Loucy (cell line): ENCODE data around the gene SLC1A4.
A peak's percentile ranks its signal among the peaks of the same experiment; 100 is the strongest.

Source experiments
- H2AFZ ChIP-seq: fragments of 200-600 bp; sonication (generic); 2 replicates; pipeline ENCODE4 v1.6.0; 2016; ENCODE audit warnings: antibody characterized with exemption, mild to moderate bottlenecking, low read length, moderate library complexity
- H3F3A ChIP-seq: fragments of 200-600 bp; 2 replicates; pipeline ENCODE4 v1.6.0; 2016; ENCODE audit warnings: antibody characterized with exemption, low read depth, mild to moderate bottlenecking
- H3K27me3 ChIP-seq: fragments of 200-600 bp; sonication (generic); 2 replicates; pipeline ENCODE4 v1.6.1; 2014; ENCODE audit warnings: low read length, mild to moderate bottlenecking; ENCODE audit not compliant: insufficient read depth, poor library complexity, severe bottlenecking
- H3K36me3 ChIP-seq: fragments of 200-600 bp; sonication (generic); 2 replicates; pipeline ENCODE4 v1.6.1; 2016; ENCODE audit warnings: low read length; ENCODE audit not compliant: insufficient read depth
- H3K4me1 ChIP-seq: fragments of 200-600 bp; sonication (generic); 2 replicates; pipeline ENCODE4 v1.5.1; 2014; ENCODE audit warnings: low read length, mild to moderate bottlenecking; ENCODE audit not compliant: insufficient read depth, poor library complexity, severe bottlenecking
- H3K4me2 ChIP-seq: fragments of 200-600 bp; sonication (generic); 2 replicates; pipeline ENCODE4 v1.6.0; 2014; ENCODE audit warnings: antibody characterized with exemption, low read length, low read depth, mild to moderate bottlenecking; ENCODE audit not compliant: poor library complexity, severe bottlenecking
- H3K4me3 ChIP-seq: fragments of 200-600 bp; sonication (generic); 2 replicates; pipeline ENCODE4 v1.5.1; 2014; ENCODE audit warnings: low read length, mild to moderate bottlenecking, mixed read lengths; ENCODE audit not compliant: poor library complexity, severe bottlenecking
- H3K79me2 ChIP-seq: fragments of 200-600 bp; sonication (generic); 2 replicates; pipeline ENCODE4 v1.6.1; 2014; ENCODE audit warnings: low read length; ENCODE audit not compliant: insufficient read depth
- H3K9ac ChIP-seq: fragments of 200-600 bp; sonication (generic); 2 replicates; pipeline ENCODE4 v1.6.0; 2014; ENCODE audit warnings: mild to moderate bottlenecking, low read depth, low read length, moderate library complexity; ENCODE audit not compliant: poor library complexity, severe bottlenecking
- H3K9me2 ChIP-seq: fragments of 200-600 bp; sonication (generic); replicated peaks from 2 replicates; pipeline ENCODE4 v1.6.1; 2016; ENCODE audit warnings: low read depth, low read length, mixed read lengths
- H3K9me3 ChIP-seq: fragments of 200-600 bp; sonication (generic); 2 replicates; pipeline ENCODE4 v1.6.1; 2014; ENCODE audit warnings: mild to moderate bottlenecking, antibody characterized with exemption, low read length, low read depth; ENCODE audit not compliant: insufficient read depth
- H4K20me1 ChIP-seq: fragments of 200-600 bp; sonication (generic); 2 replicates; pipeline ENCODE4 v1.6.0; 2014; ENCODE audit warnings: antibody characterized with exemption, low read length, mild to moderate bottlenecking; ENCODE audit not compliant: insufficient read depth, poor library complexity, severe bottlenecking
- CTCF ChIP-seq: fragments of 200-600 bp; sonication (generic); conservative IDR thresholded peaks from 2 replicates; pipeline ENCODE4 v1.5.1; 2014; ENCODE audit warnings: mild to moderate bottlenecking, antibody characterized with exemption, low read length
- EZH2phosphoT487 ChIP-seq: fragments of 200-600 bp; IDR thresholded peaks from 2 replicates; pipeline ENCODE4 v1.6.1; 2018; ENCODE audit warnings: antibody characterized with exemption, mild to moderate bottlenecking, moderate library complexity, borderline replicate concordance

The SLC1A4 gene

GRCh38 chr2:64942693-64943092 lies 46.5 kb upstream of the SLC1A4 start:
- TF ChIP-seq CTCF (peak; percentile 33; the same call in 1 of the 2 replicates), EZH2phosphoT487 (no peak)
- peaks cover 15% of the 10 kb centered on the region for H3K79me2 ChIP-seq
- no peaks in the 10 kb centered on the region for H3K27me3 ChIP-seq
- no peaks in the 10 kb centered on the region for H3K36me3 ChIP-seq
- no peaks in the 10 kb centered on the region for H3K9me2 ChIP-seq
- no peak overlapping the region; the same call in 1 of the 2 replicates for H2AFZ ChIP-seq
- H4K20me1 ChIP-seq: no peaks in the 10 kb centered on the region
- no peaks in the 10 kb centered on the region for H3K9me3 ChIP-seq
- H3F3A ChIP-seq: peaks cover 5% of the 10 kb centered on the region
- H3K4me2 ChIP-seq: peak overlapping the region; percentile 85
- H3K4me1 ChIP-seq: peaks cover 70% of the 10 kb centered on the region
- peak overlapping the region; percentile 61 for H3K4me3 ChIP-seq
- H3K9ac ChIP-seq: peak overlapping the region; percentile 97

- Histone ChIP-seq H3K9me2 (no peaks in the 10 kb centered on the region), H3K79me2 (peaks cover 15% of the 10 kb centered on the region), H3F3A (peaks cover 5% of the 10 kb centered on the region), H3K4me2 (peak overlapping the region; percentile 85), H3K27me3 (no peaks in the 10 kb centered on the region), H2AFZ (no peak overlapping the region), H3K9ac (peak overlapping the region; percentile 97), H3K36me3 (no peaks in the 10 kb centered on the region), H4K20me1 (no peaks in the 10 kb centered on the region), H3K4me3 (peak overlapping the region; percentile 61), H3K4me1 (peaks cover 74% of the 10 kb centered on the region), H3K9me3 (no peaks in the 10 kb centered on the region)
- TF ChIP-seq CTCF (no peak), EZH2phosphoT487 (no peak)
These were observed 45.6 kb upstream of the SLC1A4 start for GRCh38 chr2:64943387-64944150.

GRCh38 chr2:64944484-64944883 lies 44.7 kb upstream of the SLC1A4 start:
- H3K4me3 ChIP-seq: no peak overlapping the region
- H2AFZ ChIP-seq: no peak overlapping the region
- H3K9ac ChIP-seq: peak overlapping the region; percentile 97
- TF ChIP-seq EZH2phosphoT487: no peak
- no peak for TF ChIP-seq CTCF
- peaks cover 68% of the 10 kb centered on the region for H3K4me1 ChIP-seq
- no peaks in the 10 kb centered on the region for H3K9me2 ChIP-seq
- H3F3A ChIP-seq: peaks cover 5% of the 10 kb centered on the region
- H3K79me2 ChIP-seq: peaks cover 15% of the 10 kb centered on the region
- peak overlapping the region; percentile 85 for H3K4me2 ChIP-seq
- H3K9me3 ChIP-seq: no peaks in the 10 kb centered on the region
- no peaks in the 10 kb centered on the region for H3K36me3 ChIP-seq
- H3K27me3 ChIP-seq: no peaks in the 10 kb centered on the region
- no peaks in the 10 kb centered on the region for H4K20me1 ChIP-seq
